K562 (cell line): Measurements from ENCODE around the gene MAD2L1BP. TPM values are rescaled to one million over a fixed set of nuclear protein-coding genes. Genes with fewer than 3 reads are reported as not detected.

Source experiments
- ARID4B ChIP-seq: sonication (generic); formaldehyde crosslinking; IDR thresholded peaks from 2 replicates; pipeline ENCODE4 v1.8.0; 2022; ENCODE audit warnings: mild to moderate bottlenecking, missing genetic modification reagents
- NFIX ChIP-seq: fragments of 250-450 bp; sonication (Bioruptor Pico); IDR thresholded peaks from 2 replicates; pipeline ENCODE4 v1.4.0; 2020; ENCODE audit warnings: low read depth, mild to moderate bottlenecking, moderate library complexity
- POLR2B ChIP-seq: fragments of 450-650 bp; IDR thresholded peaks from 2 replicates; pipeline ENCODE4 v1.6.1; 2018; ENCODE audit warnings: low read depth; ENCODE audit not compliant: partially characterized antibody
- WHSC1 ChIP-seq: IDR thresholded peaks from one replicate; pipeline ENCODE4 v1.6.1; 2012; ENCODE audit warnings: low read length, control low read depth, inconsistent platforms
- ZBTB26 ChIP-seq: fragments of 450-650 bp; formaldehyde crosslinking; IDR thresholded peaks from 2 replicates; pipeline ENCODE4 v1.4.0; 2022; ENCODE audit warnings: missing genetic modification characterization
- ZNF124 ChIP-seq: sonication (generic); formaldehyde crosslinking; IDR thresholded peaks from 2 replicates; pipeline ENCODE4 v1.8.1; 2022; ENCODE audit warnings: missing genetic modification reagents
- ZNF518B ChIP-seq: fragments of 250-450 bp; sonication (Bioruptor Pico); IDR thresholded peaks from 2 replicates; pipeline ENCODE4 v1.5.0; 2021; ENCODE audit warnings: mild to moderate bottlenecking, moderate library complexity
- polyA plus RNA-seq, 8 experiments: library from polyadenylated mRNA; depleted of rRNA in 4 of 8; stranded (reverse) in 5 of 8; unstranded in 3 of 8; fragments of >200 nt; fragmentation: Nextera tagmentation in 2 of 8; fragmentation: Illumina TruSeq in 1 of 8; extraction: Ambion mirVana in 2 of 8; extraction: Trizol in 1 of 8; gene quantifications; 2 replicates each; pipeline versions ENCODE4 v1.2.1 to v1.2.3, GENCODE V29; 2011 to 2014; ENCODE audit warnings: inconsistent platforms in 1 of 8, missing spikeins in 1 of 8
- total RNA-seq, 7 experiments: library from RNA; depleted of rRNA in 6 of 7; stranded (reverse); fragments of >200 nt in 6 of 7; fragmentation: Illumina TruSeq in 2 of 7; extraction: Trizol in 2 of 7; gene quantifications; 2 replicates each; pipeline versions ENCODE4 v1.2.1 to v1.2.3, GENCODE V29; 2011 to 2021; ENCODE audit warnings: low replicate concordance in 1 of 7
- TF ChIP-seq, protein P1 (sequence below), 2 experiments: fragments of 450-650 bp; formaldehyde crosslinking in 1 of 2; IDR thresholded peaks; 2 replicates each; pipeline versions ENCODE4 v1.4.0 to v1.6.1; 2014 to 2020; ENCODE audit warnings: mild to moderate bottlenecking in 2 of 2, borderline replicate concordance in 1 of 2, low read depth in 1 of 2

MAD2L1BP gene
- total and polyA plus RNA-seq, 9 of the 15 experiments (the other 6 are each of a cell fraction or from before 2014, with no cell fraction given) = 69.7 to 321 (median 111) TPM

GRCh38 chr6:43625393-43625992 is 10.1 kb upstream of the MAD2L1BP start (continued):
- TF ChIP-seq ZNF518B (CRISPR knock-in tag) = no peak
- peak; percentile 85 for TF ChIP-seq WHSC1
- TF ChIP-seq, protein P1, sequence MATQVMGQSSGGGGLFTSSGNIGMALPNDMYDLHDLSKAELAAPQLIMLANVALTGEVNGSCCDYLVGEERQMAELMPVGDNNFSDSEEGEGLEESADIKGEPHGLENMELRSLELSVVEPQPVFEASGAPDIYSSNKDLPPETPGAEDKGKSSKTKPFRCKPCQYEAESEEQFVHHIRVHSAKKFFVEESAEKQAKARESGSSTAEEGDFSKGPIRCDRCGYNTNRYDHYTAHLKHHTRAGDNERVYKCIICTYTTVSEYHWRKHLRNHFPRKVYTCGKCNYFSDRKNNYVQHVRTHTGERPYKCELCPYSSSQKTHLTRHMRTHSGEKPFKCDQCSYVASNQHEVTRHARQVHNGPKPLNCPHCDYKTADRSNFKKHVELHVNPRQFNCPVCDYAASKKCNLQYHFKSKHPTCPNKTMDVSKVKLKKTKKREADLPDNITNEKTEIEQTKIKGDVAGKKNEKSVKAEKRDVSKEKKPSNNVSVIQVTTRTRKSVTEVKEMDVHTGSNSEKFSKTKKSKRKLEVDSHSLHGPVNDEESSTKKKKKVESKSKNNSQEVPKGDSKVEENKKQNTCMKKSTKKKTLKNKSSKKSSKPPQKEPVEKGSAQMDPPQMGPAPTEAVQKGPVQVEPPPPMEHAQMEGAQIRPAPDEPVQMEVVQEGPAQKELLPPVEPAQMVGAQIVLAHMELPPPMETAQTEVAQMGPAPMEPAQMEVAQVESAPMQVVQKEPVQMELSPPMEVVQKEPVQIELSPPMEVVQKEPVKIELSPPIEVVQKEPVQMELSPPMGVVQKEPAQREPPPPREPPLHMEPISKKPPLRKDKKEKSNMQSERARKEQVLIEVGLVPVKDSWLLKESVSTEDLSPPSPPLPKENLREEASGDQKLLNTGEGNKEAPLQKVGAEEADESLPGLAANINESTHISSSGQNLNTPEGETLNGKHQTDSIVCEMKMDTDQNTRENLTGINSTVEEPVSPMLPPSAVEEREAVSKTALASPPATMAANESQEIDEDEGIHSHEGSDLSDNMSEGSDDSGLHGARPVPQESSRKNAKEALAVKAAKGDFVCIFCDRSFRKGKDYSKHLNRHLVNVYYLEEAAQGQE (IDR thresholded peaks at IDR 0.05; ENCODE audit: borderline replicate concordance) = no peak
- TF ChIP-seq, protein P1 (CRISPR knock-in tag; IDR thresholded peaks at IDR 0.05; ENCODE audit: low read depth) = no peak
- TF ChIP-seq NFIX (CRISPR knock-in tag) = no peak
- TF ChIP-seq ARID4B (CRISPR knock-in tag) = peak; percentile 32; the same call in 1 of the 2 replicates
- peak; percentile 11 for TF ChIP-seq POLR2B
- 0 out of 2 replicates have a peak, but pooled peaks have one; percentile 76 for TF ChIP-seq ZBTB26 (CRISPR knock-in tag)
- TF ChIP-seq ZNF124 = no peak
